DMS 273 treated with DMSO at 0.1 percent for 48 hours (cell line): ENCODE measurements around the gene LSM7.

ENCODE experiments used
- DNase-seq: peaks from one replicate; lab custom pipeline; 2025; lab: John Stamatoyannopoulos, UW

The LSM7 gene

DNA sequence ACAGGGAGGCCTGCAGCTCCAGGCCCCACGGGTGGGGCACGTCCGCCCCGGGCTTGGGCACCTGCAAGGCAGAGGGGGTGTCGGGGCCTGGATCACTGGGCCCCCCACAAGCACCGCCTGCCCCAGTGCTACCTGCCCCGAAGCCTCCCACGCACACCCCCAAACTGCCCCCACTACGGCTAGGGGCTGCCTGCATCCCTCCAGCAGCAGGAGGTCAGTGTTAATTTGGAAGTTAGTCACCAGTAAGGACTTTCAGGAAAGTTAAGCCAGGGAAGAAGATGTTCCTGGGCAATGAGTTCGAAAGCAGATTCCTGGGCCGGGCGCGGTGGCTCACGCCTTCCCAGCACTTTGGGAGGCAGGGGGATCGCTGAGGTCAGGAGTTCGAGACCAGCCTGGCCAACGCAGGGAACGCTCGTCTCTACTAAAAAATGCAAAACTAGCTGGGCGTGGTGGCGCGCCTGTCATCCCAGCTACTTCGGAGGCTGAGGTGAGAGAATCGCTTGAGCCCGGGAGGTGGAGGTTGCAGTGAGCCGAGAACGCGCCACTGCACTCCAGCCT is 51.9 kb downstream of the LSM7 start:
- DNase-seq = no peak

- DNase-seq = no peak
Measured at GRCh38 chr19:2275588-2276428, 52.6 kb downstream of the LSM7 start.

GRCh38 chr19:2274931-2275535 is 53.4 kb downstream of the LSM7 start:
- DNase-seq = peak; percentile 33

DNA sequence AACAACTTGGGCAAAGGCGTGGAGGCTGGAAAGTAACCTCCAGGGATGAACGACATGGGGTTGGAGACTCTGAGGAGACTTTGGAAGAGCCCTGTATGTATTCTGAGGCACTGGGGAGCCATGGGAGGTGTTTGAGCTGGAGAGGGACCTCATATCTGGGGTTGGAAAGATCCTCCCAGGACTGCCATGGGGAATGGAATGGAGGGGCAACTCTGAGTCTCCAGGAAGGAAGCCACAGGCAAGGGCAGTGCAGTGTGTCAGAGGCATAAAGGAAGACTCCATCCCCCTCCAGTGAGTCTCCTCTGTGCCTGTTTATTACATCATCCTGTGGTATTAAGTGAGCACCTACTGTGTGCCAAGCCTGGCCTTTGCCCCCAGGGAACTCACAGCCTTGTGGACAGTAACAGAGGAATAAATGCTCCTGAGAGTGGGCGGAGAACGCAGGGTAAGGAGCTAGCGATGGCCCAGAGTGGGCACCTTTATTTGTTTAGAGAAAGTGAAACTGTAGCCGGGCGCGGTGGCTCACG is 54.1 kb downstream of the LSM7 start:
- DNase-seq = no peak

DNA sequence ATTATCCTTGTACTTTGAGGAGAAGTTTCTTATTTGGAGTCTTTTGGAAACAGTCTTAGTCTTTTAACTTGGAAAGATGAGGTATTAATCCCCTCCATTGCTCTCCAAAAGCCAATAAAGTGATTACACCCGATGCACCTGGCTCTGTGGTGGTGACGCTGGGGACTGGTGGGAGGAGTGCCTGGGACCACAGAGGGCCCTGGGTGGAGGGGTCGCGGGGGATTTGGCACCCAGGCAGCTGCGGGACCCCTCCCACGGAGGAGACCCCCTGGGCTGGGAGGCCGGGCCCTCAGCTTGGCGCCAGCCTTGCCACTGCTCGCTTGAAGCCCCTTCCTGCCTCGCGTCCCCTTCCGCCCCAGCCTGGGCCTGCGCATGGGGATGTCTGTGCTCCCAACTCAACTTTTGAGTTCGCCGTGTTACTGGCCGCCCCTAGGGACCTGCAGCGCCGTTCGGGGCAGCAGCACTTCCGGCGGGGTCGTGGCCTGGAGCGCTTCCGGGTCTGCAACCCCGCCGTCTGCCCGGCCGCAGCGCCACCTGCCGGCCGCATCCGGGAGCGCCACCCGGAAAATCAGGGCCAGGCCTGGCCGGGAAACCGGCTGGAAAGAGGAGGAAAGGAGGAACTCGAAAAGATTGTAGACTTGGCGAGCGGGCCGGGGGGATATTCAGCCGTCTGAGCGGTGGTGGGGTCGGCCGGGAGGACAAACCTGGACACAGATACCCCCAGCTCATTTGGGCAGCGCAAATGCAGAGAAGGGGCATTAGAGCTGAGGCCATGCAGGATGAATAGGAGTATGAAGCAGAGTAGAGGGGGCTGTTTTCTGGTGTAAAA is 54.8 kb downstream of the LSM7 start:
- no peak for DNase-seq
